Measurements from ENCODE around the gene MARCHF11.

GRCh38 chr5:16156152-16156551 is 23.4 kb downstream of the MARCHF11 start:
- TF ChIP-seq, protein P1, sequence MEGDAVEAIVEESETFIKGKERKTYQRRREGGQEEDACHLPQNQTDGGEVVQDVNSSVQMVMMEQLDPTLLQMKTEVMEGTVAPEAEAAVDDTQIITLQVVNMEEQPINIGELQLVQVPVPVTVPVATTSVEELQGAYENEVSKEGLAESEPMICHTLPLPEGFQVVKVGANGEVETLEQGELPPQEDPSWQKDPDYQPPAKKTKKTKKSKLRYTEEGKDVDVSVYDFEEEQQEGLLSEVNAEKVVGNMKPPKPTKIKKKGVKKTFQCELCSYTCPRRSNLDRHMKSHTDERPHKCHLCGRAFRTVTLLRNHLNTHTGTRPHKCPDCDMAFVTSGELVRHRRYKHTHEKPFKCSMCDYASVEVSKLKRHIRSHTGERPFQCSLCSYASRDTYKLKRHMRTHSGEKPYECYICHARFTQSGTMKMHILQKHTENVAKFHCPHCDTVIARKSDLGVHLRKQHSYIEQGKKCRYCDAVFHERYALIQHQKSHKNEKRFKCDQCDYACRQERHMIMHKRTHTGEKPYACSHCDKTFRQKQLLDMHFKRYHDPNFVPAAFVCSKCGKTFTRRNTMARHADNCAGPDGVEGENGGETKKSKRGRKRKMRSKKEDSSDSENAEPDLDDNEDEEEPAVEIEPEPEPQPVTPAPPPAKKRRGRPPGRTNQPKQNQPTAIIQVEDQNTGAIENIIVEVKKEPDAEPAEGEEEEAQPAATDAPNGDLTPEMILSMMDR (IDR thresholded peaks at IDR 0.05 in 2 of 3, conservative IDR thresholded peaks at IDR 0.05 in 1 of 3; ENCODE audit: borderline replicate concordance in 1 of 3, insufficient read depth in 1 of 3, low read depth in 2 of 3, low read length in 2 of 3): no peak
- no peak for TF ChIP-seq EZH2phosphoT487 (IDR thresholded peaks at IDR 0.05; ENCODE audit: borderline replicate concordance)
- no peak for TF ChIP-seq EZH2 (IDR thresholded peaks at IDR 0.05)
- no peak for TF ChIP-seq JUND (IDR thresholded peaks at IDR 0.05)
- TF ChIP-seq, protein P2, sequence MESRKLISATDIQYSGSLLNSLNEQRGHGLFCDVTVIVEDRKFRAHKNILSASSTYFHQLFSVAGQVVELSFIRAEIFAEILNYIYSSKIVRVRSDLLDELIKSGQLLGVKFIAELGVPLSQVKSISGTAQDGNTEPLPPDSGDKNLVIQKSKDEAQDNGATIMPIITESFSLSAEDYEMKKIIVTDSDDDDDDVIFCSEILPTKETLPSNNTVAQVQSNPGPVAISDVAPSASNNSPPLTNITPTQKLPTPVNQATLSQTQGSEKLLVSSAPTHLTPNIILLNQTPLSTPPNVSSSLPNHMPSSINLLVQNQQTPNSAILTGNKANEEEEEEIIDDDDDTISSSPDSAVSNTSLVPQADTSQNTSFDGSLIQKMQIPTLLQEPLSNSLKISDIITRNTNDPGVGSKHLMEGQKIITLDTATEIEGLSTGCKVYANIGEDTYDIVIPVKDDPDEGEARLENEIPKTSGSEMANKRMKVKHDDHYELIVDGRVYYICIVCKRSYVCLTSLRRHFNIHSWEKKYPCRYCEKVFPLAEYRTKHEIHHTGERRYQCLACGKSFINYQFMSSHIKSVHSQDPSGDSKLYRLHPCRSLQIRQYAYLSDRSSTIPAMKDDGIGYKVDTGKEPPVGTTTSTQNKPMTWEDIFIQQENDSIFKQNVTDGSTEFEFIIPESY (IDR thresholded peaks at IDR 0.05; ENCODE audit: extremely low read depth, insufficient replicate concordance, low read length): no peak
- TF ChIP-seq ZFX (IDR thresholded peaks at IDR 0.05): no peak
- no peak for TF ChIP-seq RAD21 (IDR thresholded peaks at IDR 0.05; ENCODE audit: low read depth)
- TF ChIP-seq POLR2A (IDR thresholded peaks at IDR 0.05; ENCODE audit: borderline replicate concordance, extremely low read depth, insufficient read depth, insufficient read length): no peak
- no peak for TF ChIP-seq FOSL1 (IDR thresholded peaks at IDR 0.05; ENCODE audit: low read depth)
- TF ChIP-seq CBX3 (IDR thresholded peaks at IDR 0.05; ENCODE audit: low read depth): no peak
- no peak for TF ChIP-seq POLR2AphosphoS5 (IDR thresholded peaks at IDR 0.05; ENCODE audit: low read depth, low read length)
- TF ChIP-seq MAX (IDR thresholded peaks at IDR 0.05): no peak

All from HCT116 (cell line).